HG02763 (cell line): ENCODE data around the gene NACC1.
A peak's percentile ranks its signal among the peaks of the same experiment; 100 is the strongest.

Experiments
- ATAC-seq: cut with Tn5 transposase; IDR thresholded peaks from one replicate; pipeline ENCODE4 v1.9.1; 2021; ENCODE audit warnings: mild to moderate bottlenecking, moderate library complexity; ENCODE audit not compliant: unreplicated experiment

Gene NACC1

GRCh38 chr19:13099073-13099999 is 18.7 kb upstream of the NACC1 start:
- ATAC-seq: no peak

- no peak for ATAC-seq
Measured at GRCh38 chr19:13100031-13100588, 18.0 kb upstream of the NACC1 start.

DNA sequence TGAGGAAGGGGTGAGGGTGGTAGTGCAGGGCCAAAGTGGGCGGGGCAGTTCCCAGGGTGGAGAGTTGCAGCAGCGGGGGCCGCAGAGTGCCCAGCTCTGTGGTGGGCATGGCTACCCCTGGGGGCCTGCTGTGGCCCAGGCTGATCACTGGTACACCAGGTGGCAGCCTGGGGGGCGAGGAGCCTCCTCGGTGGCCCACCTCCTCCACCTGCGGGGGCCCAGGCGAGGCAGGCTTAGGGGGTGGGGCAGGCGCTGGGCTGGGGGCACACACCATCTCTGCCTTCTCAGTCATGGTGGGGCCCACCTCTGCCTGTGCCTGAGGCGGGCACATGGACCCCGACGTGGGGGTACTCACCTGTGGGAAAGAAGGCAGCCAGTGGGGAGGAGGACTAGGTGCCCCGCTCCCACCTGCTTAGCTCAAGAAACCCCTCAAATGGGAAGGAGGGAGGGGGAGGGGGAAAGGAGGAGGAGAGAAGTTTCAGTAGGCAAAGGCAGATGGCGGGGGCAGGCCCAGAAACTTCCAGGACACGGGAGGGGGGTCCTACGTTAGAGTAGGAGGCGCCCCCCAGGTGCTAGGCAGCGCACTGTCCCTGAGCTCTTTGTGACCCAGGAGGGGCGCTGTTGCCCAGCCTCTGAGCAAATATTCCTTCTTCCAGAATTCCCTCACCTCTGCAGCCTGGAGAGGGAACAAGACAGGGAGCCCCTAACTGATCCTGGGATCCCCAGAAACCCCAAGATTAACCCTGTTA is 17.0 kb upstream of the NACC1 start:
- ATAC-seq: no peak

DNA sequence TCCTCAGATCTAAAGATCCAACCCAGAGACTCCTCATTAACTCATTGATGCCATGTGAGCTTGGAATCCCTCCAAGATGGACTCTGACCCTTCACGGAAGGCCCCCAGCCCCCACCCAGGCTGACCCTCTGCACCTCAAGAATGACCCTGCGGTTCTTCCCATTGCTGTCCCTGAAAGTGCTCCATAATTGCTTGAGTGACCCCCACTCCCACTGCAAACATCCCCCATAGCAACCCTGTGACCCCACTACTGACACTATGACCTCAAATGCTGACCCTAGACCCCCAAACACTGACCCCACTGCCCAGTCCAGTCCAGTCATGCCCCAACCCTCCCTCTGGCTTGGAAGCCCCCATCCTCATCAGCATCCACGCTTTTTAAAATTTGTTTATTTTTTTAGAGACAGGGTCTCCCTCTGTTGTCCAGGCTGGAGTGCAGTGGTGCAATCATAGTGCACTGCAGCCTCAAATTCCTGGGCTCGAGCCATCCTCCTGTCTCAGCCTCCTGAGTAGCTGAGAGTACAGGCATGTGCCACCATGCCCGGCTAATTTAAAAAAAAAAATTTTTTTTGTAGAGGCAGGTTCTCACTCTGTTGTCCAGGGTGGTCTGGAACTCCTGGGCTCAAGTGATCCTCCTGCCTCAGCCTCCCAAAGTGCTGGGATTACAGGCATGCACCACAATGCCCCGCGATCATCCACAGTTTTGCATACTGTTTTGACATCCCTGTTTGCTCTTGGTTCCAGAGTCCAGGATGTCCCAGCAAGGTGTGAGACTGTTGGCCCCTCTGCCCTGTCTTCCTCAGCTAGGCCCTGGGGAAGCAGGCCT is 16.3 kb upstream of the NACC1 start:
- no peak for ATAC-seq

DNA sequence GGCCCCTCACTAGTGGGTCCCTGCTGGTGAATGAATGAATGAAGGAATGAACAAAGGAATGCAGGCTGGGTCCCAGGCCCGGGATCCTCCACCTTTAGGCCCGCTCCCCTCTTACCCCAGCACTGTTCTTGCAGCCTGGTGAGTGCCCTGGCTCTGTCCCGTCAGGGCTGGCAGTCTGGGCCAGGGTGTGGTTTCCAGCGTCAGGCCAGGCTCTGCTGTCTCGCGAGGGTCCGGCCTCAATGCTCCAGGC is 15.7 kb upstream of the NACC1 start:
- no peak for ATAC-seq

GRCh38 chr19:13102666-13103580 is 15.1 kb upstream of the NACC1 start, which contains the start of gene LYL1:
Gene LYL1, minus strand, starts transcription at chr19:13102858. Its CDS starts 1,687 bp downstream, at chr19:13101171.
- ATAC-seq: peak; percentile 36

DNA sequence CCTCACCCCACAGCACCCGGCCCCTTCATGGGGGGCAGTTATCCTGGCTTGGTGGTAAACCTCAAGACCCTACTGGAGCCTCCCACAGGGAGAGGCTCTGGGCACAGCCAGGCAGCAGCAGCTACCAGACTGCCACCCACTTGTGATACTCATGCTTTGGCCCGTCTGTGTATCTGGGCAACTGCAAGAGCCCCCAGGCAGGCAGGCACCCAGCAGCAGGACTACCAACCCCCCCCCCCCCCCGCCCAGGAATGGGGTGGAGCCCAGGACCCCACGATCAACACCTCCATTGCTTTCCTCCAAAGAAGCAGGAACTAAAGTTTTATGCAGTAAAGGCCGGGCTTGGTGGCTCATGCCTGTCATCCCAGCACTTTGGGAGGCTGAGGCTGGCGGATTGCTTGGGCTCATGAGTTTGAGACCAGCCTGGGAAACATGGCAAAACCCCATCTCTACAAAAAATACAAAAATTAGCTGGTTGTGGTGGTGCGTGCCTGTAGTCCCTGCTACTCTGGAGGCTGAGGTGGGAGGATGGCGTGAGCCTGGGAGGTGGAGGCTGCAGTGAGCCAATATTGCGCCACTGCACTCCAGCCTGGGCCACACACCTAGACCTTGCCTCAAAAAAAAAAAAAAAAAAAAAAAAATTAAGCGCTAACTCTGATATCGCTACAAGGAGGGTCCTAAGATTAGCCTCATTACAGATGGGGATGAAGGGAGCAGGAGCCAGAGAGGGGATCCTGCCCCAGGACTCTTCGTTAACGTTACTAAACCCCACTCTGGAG is 14.3 kb upstream of the NACC1 start:
- no peak for ATAC-seq

DNA sequence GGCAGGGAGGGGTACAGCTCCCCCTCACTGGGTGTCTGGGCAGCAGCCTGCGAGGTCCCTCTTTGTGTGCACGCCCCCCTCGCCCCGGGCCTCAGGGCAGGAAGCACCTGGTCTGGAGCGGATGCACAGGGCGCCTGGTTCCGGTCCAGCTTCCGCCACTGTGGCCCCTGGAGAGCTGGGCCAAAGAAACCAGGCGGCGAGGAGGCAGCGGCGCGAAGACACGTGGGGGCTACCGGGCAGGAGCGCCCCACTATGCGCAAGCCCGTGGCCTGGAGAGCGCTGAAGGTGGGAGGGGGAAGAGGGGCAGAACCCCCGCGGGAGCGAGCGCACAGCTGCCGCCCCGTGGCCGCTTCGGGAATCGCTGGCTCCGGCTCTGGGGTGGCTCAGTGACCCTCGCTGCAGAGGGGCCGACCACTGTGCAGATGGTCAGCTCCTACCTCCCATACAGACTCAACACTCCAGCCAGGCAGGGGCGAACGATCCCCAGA is 13.7 kb upstream of the NACC1 start:
- ATAC-seq: peak; percentile 42

DNA sequence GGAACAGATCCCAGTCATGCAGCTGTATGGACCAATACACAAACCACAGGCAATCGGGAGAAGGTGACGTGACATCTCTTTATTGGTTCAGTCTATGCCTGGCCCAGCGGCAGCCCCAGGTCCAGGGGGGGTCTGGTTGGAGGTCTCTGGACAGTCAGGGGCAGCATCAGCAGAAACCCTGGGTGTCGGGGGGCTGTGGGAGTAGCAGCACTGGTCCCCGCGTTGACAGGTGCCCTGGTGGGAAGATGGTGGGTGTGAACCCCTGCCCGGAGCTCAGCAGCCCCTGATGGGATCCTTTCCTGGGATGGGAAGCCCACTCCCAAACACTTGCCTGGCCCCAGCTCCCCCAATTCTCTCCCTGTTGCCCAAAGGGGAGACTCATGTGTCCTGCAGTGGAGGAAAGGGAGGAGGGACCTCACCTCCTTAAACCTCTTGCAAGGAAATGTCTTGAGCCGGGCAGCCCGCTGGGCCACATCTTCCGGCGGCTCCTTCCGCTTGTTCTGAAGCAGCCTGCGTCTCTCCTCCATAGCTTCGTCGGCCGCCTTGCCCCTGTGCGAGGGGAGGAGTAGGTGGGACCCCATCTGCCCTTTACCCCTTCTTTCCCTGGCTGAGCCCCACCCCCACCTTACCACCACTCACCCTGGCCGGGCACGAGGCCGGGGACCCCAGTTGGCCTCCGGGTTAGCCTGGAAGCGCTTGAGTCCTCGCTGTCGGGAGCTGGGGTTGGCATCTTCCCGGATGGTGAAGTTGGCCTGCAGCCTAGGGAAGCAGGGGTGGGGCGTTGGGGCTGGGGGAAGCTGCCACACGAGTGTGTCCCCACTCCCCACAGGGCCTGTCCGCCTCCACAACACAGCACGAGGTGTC is 13.0 kb upstream of the NACC1 start:
- peak; percentile 3 for ATAC-seq

- no peak for ATAC-seq
Measured at GRCh38 chr19:13109361-13110098, 8.5 kb upstream of the NACC1 start.

DNA sequence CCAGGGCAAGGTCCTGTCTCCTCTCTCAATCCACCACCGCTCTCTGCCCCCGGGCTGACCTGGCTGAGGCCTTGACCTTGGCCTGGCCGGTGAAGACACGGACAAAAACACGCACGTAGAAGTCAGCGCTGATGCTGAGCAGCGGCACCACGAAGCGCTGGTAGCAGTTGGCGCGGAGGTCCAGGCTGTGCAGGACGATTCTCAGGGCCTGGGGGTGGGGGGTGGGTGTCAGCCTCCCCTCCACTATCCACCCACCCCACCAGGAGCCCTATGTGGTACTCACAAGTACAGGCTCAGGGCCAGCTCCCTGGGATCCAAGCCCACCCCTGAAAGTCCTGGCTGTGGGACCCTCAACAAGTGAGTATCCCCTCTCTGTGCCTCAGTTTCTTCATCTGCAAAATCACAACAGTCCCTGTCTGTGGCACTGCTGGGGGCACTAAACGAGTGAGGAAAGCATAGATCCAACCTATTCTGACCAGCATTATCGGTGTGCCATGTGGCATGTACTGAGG is 7.9 kb upstream of the NACC1 start:
- ATAC-seq: no peak

DNA sequence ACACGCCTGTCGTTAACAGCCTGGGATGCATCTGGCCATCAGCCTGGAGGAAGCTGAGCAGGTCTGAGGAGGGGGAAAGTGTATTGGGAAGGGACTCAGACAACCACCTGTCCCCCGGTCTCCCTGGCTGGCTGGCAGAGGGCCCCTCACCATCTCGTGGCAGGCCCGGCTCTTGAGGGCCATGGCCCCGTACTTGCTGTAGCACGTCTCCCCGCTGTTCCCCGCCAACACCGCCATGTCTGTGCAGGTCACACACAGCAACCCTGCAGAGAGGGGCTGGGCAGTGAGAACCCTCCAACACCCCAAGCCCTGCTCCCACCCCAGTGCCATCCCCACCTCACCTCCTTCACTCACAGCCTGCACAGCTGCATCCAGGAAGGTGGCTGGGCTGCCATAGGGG is 5.5 kb upstream of the NACC1 start:
- no peak for ATAC-seq

- ATAC-seq: no peak
Measured at GRCh38 chr19:13115936-13116281, 2.2 kb upstream of the NACC1 start.

- peak; percentile 41 for ATAC-seq
Measured at GRCh38 chr19:13116282-13117175, 1.5 kb upstream of the NACC1 start, which contains the start of gene TRMT1. Gene TRMT1, minus strand, starts transcription at chr19:13116740. Its CDS starts 341 bp downstream, at chr19:13116399.

- no peak for ATAC-seq
Measured at GRCh38 chr19:13117176-13117771, 790 bp upstream of the NACC1 start.
